ENCODE data around the gene TRMT2A.
A peak's percentile ranks its signal among the peaks of the same experiment; 100 is the strongest.
"Not testable (repeated sequence)": the region's sequence is repeated elsewhere in the genome, so short reads cannot be mapped to it uniquely, and the experiment has no call there.

Gene TRMT2A

DNA sequence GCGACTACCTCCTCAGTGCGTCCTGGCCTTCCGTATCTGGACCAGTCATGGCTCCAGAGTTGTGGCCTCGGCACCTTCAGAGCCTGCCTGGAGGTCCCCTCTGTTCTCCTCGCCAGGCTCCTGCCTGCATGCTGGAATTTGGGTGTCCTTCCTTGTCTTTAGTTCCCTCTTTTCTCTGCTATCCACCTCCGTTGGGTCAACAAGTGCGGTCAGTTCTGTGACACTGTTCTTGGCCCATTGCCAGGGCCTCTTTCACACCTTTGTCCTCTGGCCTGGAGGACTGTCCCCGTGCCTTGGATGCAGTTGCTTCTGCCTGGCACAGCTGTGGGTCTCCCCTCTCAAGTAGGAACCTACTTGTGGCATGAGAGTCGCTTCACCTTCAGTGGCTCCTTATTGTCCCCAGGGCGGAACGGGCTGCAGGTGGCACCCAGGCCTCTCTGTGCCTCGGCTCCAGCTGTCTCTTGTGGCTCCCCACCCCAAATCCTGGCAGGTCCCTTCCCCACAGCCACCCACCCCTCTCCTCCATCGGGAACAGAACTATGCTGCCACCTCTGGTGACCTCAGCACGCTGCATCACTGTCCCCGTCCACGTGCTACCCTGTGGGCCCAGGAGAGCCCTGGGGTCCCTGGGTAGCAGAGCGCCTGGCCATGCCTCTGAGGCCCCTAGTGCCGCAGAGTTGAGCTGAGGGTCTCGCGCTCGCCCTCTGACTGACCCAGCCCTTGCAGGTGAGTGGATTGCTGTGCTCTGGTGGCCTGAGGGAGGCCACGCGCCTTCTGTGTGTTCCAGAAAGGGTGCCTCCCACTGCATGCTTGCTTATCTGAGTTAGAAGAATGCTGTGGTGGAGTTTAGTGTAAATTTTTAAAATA lies 32.2 kb downstream of the TRMT2A start:
- DNase-seq, result peak; percentile 19

GRCh38 chr22:20083891-20084546 lies 33.0 kb downstream of the TRMT2A start:
- DNase-seq, result no peak

DNA sequence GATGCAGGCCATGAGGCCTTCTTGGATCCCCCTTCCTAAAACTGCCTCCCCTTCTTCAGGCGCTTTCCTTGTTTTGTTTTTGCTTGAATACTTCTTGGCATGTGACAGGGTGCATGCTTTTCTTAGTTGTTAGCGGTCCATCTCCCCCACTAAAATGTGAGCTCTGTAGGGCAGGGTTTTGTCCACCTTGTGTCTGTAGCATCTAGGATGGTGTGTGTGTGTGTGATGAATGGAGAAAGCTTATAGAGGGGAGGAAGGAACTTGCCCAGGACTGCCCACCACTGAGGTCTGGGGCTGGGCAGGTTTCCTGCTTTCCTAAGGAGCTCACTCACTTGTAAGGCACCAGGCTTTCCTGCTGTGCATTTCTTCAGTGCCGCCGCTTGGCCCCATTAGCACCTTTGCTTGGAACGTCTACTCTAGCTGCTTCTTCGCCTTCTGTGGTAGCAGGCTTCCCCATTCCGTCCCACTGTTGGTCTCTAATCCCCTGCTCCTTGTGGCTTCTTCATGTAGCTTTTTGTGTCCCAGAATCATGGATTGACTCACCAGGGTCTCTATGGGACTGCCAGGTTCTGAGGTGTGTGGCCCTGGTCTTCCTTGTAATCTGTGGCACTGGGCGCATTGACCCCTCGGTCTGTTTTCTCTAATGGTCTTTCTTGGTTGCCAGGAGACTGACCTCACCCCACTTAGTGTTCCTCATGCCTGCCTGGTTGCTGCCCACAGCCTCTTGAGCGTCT lies 33.7 kb downstream of the TRMT2A start:
- no peak for DNase-seq

DNA sequence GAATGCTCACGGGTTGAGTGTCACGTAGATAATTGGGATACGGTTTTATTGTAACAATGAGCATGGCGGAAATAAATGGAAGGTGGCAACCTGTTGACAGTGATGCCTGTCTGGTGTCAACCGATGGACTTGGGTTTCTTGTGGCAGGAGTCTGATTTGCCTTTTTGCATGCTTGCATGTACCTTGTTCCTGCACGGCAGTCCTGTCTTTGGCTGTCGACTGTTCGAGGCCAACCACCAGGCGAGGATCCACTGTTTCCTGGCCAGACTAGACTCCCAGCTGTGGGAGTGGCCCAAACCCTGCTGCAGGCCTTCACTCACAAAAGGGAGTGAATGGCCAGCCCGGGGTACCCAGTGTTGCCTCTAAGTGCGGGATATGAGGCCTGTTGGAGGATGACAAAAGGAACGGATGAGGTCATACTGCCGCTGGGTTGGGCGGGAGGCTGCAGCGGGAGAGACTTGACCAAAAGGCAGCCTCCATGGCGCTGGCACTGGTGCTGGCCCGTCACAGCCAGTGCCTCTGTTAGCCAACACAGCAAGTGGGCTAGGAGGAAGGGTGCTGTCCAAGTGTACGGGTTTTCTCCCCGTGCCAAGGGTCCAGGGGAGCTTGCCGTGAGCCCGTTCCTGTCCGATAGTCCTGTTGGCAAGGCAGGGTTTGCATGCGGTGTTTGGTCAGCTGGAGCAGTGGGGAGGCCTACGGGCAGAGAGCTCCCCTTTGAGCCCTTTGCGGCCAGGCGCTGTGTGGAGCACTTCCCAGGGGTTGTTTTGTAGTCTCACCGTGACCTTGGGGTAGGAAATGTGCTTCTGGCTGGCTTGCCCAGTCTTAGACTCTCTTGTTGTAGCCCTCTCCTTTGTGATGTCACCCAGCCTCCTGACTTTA lies 36.0 kb downstream of the TRMT2A start:
- DNase-seq, result peak; percentile 18

DNA sequence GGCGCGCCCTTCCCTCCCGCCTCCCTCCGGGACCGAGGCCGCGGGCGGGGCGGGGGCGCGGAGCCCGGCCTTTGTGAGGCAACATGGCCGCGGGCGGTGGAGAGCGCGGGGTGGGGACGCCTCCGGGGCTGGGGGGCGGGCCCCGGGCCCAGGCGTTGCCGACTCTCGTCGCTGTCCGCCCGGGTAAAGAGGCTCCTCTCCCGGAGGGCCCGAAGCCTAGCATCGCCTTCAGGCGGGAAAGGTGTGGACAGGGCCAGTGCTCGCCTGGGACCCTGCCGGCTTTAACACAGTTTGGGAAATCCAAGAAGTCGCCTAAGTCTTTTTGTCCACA lies 36.6 kb downstream of the TRMT2A start:
- peak; percentile 65 for DNase-seq

DNA sequence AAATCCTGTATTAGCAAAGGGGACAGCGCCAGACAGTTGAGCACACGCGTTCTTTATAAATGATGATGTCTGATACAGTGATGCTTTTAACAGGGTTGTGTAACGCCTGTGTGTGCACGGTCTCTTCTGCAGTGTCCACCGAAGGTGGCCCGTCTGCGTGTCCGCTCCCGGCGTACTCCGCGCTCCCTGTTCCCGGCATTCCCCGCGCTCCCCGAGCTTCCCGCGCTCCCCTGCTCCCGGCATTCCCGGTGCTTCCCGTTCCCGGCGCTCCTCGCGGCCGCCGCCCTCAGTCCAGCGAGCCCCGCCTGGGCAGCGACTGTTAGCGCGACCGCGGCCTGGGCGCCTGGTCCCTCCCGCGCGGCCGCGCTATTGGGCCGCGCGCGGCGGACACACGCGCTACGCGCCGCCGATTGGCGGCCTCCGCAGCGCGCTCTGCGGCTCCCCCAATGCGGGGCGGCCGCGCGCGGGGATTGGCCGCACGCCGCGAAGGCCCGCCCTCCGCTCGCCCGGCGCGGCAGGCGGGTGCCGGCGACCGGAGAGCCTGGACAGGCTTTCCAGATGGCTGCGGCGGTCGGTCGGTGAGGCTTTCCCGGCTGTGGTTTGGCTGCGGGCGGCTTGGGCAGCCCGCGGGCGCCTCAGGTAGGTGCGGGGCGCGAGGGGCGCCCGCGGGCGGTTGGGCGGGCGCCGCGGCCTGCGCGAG lies 37.1 kb downstream of the TRMT2A start, which contains the start of gene DGCR8:
TSS of gene DGCR8 (plus strand) at position 497 of the 700 bp plus-strand sequence. CDS start 5,723 bp downstream, outside the sequence.
- DNase-seq, result peak; percentile 52

DNA sequence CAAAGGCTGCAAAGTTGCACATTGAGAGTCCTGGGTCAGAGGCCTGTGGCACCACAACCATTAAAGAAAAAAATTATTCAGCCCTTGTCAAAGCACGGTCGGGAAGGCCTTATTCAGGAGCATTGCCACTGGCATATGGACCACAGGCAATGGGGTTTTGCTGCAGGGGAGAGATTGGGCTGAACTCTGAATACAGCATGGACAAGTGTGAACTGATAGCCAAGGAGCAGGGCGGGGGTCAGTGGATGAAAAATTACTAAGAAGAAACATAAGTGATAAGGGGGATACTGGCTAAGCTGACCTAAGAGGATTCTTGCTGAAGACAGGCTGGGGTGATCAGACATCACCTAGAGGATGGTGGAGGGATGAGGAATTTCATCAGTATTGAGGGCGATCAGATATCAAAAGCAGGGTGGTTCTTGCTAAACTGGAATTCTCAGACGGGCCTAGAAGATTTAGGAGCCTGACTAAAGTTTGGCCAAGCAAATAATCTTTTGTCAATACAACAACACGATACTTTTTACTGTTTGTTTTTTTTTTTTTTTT lies 40.3 kb downstream of the TRMT2A start:
- DNase-seq, result no peak

DNA sequence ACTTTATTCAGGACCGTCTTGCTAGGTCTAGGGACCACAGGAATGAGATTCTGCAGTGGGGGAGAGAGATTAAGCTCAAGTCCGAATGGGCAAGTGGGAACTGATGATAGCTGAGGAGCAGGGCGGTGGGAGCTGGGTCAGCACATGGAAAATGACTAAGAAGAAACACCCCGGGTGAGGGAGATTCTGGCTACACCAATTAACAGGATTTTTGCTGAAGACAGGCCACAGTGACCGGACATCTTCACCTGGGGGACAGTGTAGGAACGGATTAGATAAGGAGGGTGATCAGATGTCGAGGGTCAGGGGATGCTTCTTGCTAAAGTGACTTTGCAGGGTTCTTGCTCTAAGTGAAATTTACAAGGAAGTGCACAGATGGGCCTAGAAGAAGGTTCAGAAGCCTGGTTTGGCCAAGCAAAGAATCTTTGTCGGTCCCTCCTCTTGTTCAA lies 45.5 kb downstream of the TRMT2A start:
- DNase-seq, result no peak

DNA sequence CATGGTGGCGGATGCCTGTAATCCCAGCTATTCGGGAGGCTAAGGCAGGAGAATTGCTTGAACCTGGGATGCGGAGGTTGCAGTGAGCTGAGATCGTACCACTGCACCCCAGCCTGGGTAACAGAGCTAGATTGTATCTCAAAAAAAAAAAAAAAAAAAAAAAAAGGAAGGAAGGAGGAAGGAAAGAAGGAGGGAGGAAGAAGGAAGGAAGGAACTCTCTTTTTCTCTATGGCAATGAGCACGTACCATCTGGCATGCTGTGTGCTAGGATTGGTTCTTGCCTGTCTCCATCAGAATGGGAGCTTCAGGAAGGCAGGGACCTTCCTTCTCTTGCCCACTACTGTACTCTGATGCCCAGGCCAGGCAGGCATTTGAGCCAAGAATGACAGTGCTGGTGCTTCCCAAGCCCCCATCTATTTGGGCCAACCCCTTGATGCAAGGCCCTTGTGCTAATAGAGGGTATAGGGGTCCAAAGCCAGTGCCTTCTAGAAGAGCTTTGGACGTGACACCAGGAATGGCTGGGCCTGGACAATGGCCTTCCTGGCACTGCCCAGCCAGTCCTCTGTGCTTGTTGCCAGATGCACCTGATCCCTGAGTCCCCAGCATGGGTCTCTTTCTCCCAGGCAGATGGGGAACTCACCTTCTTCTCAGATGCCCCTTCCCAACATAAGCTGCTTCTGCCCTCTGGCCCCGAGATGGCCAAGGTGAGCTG lies 47.5 kb downstream of the TRMT2A start:
- no peak for DNase-seq

- DNase-seq, result no peak
These were observed 48.4 kb downstream of the TRMT2A start for GRCh38 chr22:20068640-20069039.

GRCh38 chr22:20067384-20067682 lies 49.7 kb downstream of the TRMT2A start:
- DNase-seq, result not testable (repeated sequence)

DNA sequence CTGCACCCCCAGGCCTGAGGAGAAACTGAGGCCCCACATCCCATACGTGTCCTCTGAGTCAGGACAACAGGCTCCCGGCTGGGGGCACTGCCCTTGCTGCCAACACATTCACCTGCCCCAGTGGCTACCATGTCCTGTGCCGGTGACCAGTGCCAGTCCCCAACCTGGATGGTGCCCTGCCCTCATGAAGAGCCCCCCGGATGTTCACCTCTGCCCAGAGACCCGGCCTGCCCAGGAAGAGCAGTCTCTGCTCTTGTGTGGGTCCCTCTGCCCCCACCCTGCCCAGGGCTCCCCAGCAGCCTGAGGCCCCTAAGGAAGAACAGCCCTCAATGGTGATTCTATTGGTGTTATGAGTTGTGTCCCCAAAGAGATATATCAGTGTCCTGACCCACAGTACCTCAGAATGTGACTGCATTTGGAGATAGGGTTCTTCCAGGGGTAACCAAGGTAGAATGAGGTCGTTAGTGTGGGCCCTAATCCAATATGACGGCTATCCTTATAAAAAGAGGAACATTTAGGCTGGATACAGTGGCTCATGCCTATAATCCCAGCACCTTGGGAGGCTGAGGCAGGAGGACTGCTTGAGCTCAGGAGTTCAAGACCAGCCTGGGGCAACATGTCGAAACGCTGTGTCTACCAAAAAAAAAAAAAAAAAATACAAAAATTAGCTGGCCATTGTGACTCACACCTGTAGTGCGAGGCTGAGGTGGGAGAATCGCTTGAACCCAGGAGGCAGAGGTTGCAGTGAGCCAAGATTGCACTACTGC lies 50.2 kb downstream of the TRMT2A start:
- DNase-seq, result no peak

GRCh38 chr22:20065896-20066616 lies 51.0 kb downstream of the TRMT2A start:
- DNase-seq, result no peak

DNA sequence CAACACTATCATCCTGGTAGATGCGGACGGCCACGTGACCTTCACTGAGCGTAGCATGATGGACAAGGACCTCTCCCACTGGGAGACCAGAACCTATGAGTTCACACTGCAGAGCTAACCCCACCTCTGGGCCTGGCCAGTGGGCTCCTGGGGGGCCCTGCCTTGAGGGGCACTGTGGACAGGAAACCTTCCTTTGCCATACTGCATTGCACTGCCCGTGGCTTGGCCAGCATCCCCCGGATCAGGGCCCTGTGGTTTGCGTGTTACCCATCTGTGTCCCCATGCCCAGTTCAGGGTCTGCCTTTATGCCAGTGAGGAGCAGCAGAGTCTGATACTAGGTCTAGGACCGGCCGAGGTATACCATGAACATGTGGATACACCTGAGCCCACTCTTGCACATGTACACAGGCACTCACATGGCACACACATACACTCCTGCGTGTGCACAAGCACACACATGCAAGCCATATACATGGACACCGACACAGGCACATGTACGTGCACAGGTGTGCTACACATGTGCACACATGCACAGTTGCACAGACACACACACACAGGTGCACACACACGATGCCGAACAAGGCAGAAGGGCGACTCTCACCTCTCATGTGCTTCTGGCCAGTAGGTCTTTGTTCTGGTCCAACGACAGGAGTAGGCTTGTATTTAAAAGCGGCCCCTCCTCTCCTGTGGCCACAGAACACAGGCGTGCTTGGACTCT lies 52.3 kb downstream of the TRMT2A start:
- DNase-seq, result no peak

DNA sequence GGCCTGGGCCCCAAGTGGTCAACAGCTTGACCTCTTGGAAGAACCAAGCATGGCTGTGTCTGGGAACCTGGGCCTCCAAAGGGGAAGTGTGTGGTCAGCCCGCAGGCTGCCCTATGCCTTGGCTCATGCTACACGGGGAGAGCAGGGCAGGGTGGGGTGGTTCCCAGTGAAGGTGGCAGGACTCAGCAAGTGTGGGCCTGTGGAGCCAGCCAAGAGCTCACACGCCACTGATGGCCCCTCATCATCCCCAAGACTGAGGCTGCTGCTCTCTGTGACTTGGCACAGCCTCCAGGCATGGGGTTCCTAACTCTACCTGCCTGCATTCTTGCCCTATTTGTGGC lies 52.9 kb downstream of the TRMT2A start:
- no peak for DNase-seq

DNA sequence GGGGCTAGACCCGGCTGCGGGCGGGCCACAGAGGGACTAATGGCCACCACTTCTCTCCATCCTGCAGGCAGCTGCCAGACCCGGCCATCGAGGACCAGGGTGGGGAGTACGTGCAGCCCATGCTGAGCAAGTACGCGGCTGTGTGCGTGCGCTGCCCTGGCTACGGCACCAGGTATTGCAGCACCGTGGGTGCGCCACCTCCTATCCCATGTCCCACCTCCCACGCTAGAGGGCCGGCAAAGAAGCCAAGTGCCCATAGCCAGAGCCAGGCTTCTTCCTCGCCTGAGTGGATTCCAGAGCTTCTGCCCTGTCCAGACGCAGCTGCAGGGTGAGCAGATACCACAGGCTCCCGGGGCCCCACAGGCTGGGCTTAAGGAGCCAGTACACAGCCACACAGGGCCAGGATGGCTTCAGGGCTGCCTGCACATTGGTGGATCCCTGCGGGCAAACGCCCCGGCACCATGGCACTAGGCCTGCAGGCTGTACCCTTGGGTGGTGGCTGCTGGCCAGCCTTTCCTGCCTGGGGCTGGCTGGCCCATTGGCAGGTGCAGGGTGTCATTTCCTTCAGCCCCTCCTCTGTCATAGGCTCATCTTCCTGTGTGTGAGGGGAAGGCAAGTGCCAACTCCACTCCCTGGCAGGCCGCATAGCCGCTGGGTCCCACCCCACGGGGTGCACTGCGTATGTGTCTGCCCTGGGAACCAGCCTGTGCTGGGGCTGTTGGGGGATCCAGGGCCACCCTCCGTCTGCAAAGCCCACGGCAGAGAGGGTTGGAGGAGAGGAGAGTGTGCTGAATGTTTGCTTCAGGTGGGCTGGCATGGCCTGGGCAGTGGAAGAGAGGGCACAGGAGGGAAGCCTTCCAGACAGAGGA lies 53.5 kb downstream of the TRMT2A start:
- DNase-seq, result no peak

DNA sequence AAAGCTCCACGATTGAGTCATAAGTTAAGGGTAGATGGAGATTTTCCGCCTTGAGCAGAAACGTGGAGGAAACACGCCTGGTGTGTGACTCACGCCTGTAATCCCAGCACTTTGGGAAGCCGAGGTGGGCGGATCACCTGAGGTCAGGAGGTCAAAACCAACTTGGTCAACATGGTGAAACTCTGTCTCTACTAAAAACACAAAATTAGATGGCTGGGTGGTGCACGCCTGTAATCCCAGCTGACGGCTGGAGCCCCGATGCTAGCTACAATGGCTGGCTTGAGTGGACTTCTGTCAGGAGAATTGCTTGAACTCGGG lies 54.3 kb downstream of the TRMT2A start:
- no peak for DNase-seq
